ENCODE measurements around the gene TSPAN4. TPM values are rescaled to one million over a fixed set of nuclear protein-coding genes. Genes with fewer than 3 reads are reported as not detected.

Gene TSPAN4
- total and polyA plus RNA-seq, 10 of the 15 experiments (the other 5 are each of a cell fraction or from before 2014, with no cell fraction given), result 0.37 to 14.0 (median 8.5) TPM; not detected in 1

GRCh38 chr11:884578-885070 is 42.0 kb downstream of the TSPAN4 start:
- H3K36me3 ChIP-seq (ENCODE audit: control insufficient read depth in 2 of 2, insufficient read depth in 2 of 2, low read length in 1 of 2), result peaks cover 0 to 7% of the 10 kb centered on the region in 2 experiments; a peak in 3 of 4 replicates
- DNase-seq (ENCODE audit: low read depth, low spot score) (no peak), FAIRE-seq (no peak), ATAC-seq (no peak)
- H3K4me3 ChIP-seq, result no peak overlapping the region
- H3K79me2 ChIP-seq (ENCODE audit: control insufficient read depth, insufficient read depth, low read length), result no peaks in the 10 kb centered on the region
- no peaks in the 10 kb centered on the region for H3K27me3 ChIP-seq (replicated peaks in 1 of 2; ENCODE audit: control insufficient read depth in 2 of 2, insufficient read depth in 2 of 2, low read length in 1 of 2)
- in situ Hi-C loops (cut with MboI), result no loop called here
- no peaks in the 10 kb centered on the region for H4K20me1 ChIP-seq (ENCODE audit: control insufficient read depth, insufficient read depth)
- H3K9ac ChIP-seq (ENCODE audit: control insufficient read depth, insufficient read depth, low read length), result no peak overlapping the region
- ChIA-PET SMC1A (ENCODE audit: uncharacterized antibody, unreplicated experiment) (no interaction called here), POLR2A (no interaction called here), RAD21 (ENCODE audit: unreplicated experiment) (no interaction called here), CTCF (no interaction called here)
- BruUV-seq (replicated peaks), result no TSS peak
- TF ChIP-seq FOS (IDR thresholded peaks at IDR 0.05; ENCODE audit: borderline replicate concordance, extremely low read depth, insufficient read length), result no peak
- no peak for TF ChIP-seq BCLAF1 (IDR thresholded peaks at IDR 0.05)
- TF ChIP-seq BMI1 (IDR thresholded peaks at IDR 0.05; ENCODE audit: borderline replicate concordance), result no peak
- no peak for TF ChIP-seq LARP7 (IDR thresholded peaks at IDR 0.05)
- TF ChIP-seq NFYA (IDR thresholded peaks at IDR 0.05; ENCODE audit: borderline replicate concordance, low read depth, low read length), result no peak
- no peak for TF ChIP-seq MXI1 (IDR thresholded peaks at IDR 0.05; ENCODE audit: low read depth, low read length)
- no peak for TF ChIP-seq ZBED1 (IDR thresholded peaks at IDR 0.05; ENCODE audit: borderline replicate concordance)
- TF ChIP-seq PBX3 (IDR thresholded peaks at IDR 0.05; ENCODE audit: insufficient replicate concordance, low read depth, low read length), result no peak
- no peak for TF ChIP-seq EP300 (IDR thresholded peaks at IDR 0.05; ENCODE audit: borderline replicate concordance in 1 of 2, control insufficient read depth in 1 of 2, low read depth in 2 of 2, low read length in 2 of 2)
- no peak for TF ChIP-seq BCL3 (IDR thresholded peaks at IDR 0.05; ENCODE audit: borderline replicate concordance, insufficient read depth, low read depth, low read length, poor library complexity, severe bottlenecking)
- no peak for TF ChIP-seq HCFC1 (IDR thresholded peaks at IDR 0.05; ENCODE audit: low read length)
- no peak for TF ChIP-seq IKZF2 (IDR thresholded peaks at IDR 0.05)
- TF ChIP-seq RAD21 (IDR thresholded peaks at IDR 0.05; ENCODE audit: insufficient read depth, low read depth, low read length), result no peak
- no peak for TF ChIP-seq YY1 (IDR thresholded peaks at IDR 0.05; ENCODE audit: low read depth, low read length)
- no peak for TF ChIP-seq POU2F2 (IDR thresholded peaks at IDR 0.05; ENCODE audit: borderline replicate concordance, low read depth, low read length)
- no peak for TF ChIP-seq YBX1 (IDR thresholded peaks at IDR 0.05)
- TF ChIP-seq SMAD5 (IDR thresholded peaks at IDR 0.05; ENCODE audit: low read depth), result no peak
- TF ChIP-seq ZNF207 (IDR thresholded peaks at IDR 0.05; ENCODE audit: borderline replicate concordance), result no peak
- TF ChIP-seq USF1 (IDR thresholded peaks at IDR 0.05; ENCODE audit: borderline replicate concordance, extremely low read length, insufficient read depth, low read depth, low read length), result no peak
- no peak for TF ChIP-seq SMARCA5 (IDR thresholded peaks at IDR 0.05)
- H3K4me1 ChIP-seq (ENCODE audit: control insufficient read depth, insufficient read depth, low read length), result no peaks in the 10 kb centered on the region
- intact Hi-C loops (cut with micrococcal nuclease; ENCODE audit: unreplicated experiment), result no loop called here
- no peak overlapping the region for H3K4me2 ChIP-seq (ENCODE audit: control insufficient read depth, insufficient read depth)
- H3K9me3 ChIP-seq (replicated peaks; ENCODE audit: control insufficient read depth, insufficient read depth, low read length), result no peaks in the 10 kb centered on the region
- no peak overlapping the region for H2AFZ ChIP-seq (ENCODE audit: control insufficient read depth, low read depth, low read length)
- H3K27ac ChIP-seq (ENCODE audit: control insufficient read depth, insufficient read depth), result no peak overlapping the region
- WGBS (ENCODE audit: insufficient coverage, insufficient replicate concordance, low lambda C conversion rate, missing lambda C conversion rate), result 91% methylated on average over 16 of the region's 16 CpGs
